GM10248 (cell line): ENCODE data around the gene ADAMTSL1.

Experiments used
- CTCF ChIA-PET: fragments of 300-600 bp; sonication (Branson Sonifier 250); formaldehyde crosslinking; extraction: SDS; loops from one replicate; lab custom pipeline; 2021; ENCODE audit warnings: antibody characterized with exemption; lab: Yijun Ruan, JAX
- POLR2A ChIA-PET: fragments of 350-650 bp; sonication (Branson Sonifier 250); formaldehyde crosslinking; extraction: SDS; loops from one replicate; lab custom pipeline; 2020; ENCODE audit warnings: antibody characterized with exemption; lab: Yijun Ruan, JAX
- DNase-seq: peaks from one replicate; pipeline ENCODE4 v3.0.0; 2012; ENCODE audit errors: extremely low spot score
- TF ChIP-seq, protein P1 (sequence below): IDR thresholded peaks from 2 replicates; pipeline ENCODE4 v1.5.1; 2012; ENCODE audit warnings: mild to moderate bottlenecking, low read depth; ENCODE audit errors: extremely low read depth, missing control alignments, control extremely low read depth

Gene ADAMTSL1

DNA sequence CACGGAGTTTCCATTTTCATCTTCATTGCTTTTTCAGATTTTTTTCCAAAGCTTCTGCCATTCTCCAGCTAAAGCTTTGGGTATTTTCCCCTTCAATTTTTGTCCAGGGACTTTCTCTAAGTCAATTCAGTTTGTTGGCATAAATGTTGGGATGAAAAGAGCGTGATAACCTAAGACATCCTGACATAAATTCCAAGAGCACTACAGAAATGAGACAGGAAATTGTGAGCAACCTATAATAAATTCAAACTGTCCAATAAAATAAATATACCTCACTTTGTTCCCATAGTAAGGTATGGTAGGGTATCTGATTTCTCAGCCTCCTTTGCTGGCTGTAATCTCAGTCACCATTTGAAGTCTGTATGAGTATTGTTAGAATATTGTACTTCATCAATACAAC is 8.4 kb downstream of the ADAMTSL1 start:
- ChIA-PET POLR2A (no interaction called here), CTCF (interaction anchor here (1.0 kb wide), 1 partner anchor 30 kb away, joined by 3 read pairs; no protein-coding TSS in a partner anchor)
- no peak for DNase-seq
- TF ChIP-seq, protein P1, sequence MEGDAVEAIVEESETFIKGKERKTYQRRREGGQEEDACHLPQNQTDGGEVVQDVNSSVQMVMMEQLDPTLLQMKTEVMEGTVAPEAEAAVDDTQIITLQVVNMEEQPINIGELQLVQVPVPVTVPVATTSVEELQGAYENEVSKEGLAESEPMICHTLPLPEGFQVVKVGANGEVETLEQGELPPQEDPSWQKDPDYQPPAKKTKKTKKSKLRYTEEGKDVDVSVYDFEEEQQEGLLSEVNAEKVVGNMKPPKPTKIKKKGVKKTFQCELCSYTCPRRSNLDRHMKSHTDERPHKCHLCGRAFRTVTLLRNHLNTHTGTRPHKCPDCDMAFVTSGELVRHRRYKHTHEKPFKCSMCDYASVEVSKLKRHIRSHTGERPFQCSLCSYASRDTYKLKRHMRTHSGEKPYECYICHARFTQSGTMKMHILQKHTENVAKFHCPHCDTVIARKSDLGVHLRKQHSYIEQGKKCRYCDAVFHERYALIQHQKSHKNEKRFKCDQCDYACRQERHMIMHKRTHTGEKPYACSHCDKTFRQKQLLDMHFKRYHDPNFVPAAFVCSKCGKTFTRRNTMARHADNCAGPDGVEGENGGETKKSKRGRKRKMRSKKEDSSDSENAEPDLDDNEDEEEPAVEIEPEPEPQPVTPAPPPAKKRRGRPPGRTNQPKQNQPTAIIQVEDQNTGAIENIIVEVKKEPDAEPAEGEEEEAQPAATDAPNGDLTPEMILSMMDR: no peak

DNA sequence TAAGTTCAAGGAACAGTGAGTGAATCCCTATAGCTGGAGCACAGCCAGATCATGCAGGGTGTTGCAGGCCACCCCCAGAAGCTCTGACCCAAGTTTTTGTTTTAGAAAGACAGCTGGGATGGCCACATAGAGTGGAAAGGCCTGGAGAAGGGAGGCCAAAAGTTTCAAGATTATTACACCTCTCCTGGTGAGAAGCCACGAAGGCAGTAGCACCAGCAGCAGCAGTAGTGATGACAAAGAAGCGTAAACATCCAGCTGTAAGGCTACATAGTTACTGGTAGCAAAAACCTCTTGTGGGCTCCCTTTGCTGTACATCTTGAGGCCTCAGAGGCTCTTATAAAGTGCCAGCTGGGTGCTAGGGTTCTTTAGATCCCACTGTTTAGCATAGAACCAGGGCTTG is 11.8 kb downstream of the ADAMTSL1 start:
- TF ChIP-seq, protein P1: no peak
- ChIA-PET POLR2A (no interaction called here), CTCF (interaction anchor here (1.0 to 1.5 kb wide), 2 partner anchors 9 to 10 kb away, joined by 3 to 4 read pairs; no protein-coding TSS in a partner anchor)
- DNase-seq: no peak

DNA sequence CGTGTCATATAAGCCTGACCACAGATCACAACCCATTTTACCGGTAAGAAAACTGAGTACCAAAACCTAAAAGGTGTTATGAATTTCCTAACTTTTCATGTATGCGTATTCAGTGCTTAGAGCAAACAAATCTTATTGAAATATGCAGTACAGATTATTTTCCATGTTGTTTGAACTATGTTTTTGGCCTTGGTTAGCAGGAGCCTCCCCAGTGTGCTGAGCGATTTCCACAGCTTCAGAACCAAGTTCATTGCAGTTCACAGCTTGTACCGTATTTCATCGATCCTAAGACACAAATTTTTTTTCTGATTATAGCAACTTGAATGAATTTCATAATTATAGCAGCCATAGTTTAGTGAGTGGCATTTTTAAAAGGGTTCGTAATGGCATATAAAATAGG is 13.7 kb downstream of the ADAMTSL1 start:
- CTCF ChIA-PET: interaction anchor here (1.3 to 1.8 kb wide), 2 partner anchors 10 to 13 kb away, joined by 4 to 5 read pairs; no protein-coding TSS in a partner anchor
- POLR2A ChIA-PET: no interaction called here
- TF ChIP-seq, protein P1: no peak
- no peak for DNase-seq

DNA sequence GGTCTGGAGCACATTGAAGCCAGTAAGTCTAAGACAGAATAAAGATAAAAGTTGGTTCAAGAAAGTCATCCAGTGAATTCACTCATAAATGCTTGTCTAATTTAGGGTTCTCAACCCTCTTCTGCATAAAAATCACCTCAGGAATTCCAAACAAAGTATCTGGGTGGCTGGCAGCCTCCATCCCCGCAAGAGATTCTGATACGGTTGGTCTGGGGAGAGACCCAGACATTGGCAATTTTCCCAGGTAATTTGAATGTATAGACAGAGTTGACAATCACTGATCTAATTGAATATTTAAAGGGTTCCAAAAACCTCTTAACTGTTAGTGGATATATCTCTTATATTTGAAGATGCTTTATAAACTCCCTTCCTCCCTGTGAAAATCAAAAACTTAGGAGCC is 14.9 kb downstream of the ADAMTSL1 start:
- DNase-seq: no peak
- TF ChIP-seq, protein P1: no peak
- CTCF ChIA-PET: interaction anchor here (1.3 kb wide), 1 partner anchor 9 kb away, joined by 4 read pairs; no protein-coding TSS in a partner anchor
- POLR2A ChIA-PET: no interaction called here

DNA sequence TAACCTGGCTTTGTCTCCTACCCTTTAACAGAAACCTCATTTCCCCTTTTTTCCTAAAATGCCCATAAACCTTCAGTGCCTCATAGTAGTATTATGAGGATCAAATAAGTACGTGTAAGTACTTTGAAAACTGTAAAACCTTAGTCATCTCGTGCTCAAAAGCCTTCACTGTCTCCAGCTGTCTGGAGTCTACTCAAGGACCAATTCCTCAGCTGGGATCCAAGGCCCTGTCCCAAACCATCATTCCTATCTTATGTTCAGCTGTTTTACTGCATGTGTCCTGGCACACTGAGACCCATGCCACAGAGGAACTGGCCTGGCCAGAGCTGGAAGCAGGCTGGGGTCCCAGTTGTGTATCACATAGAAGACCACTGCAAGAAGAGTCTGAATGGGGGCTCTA is 15.9 kb downstream of the ADAMTSL1 start:
- DNase-seq: no peak
- CTCF ChIA-PET: no interaction called here
- TF ChIP-seq, protein P1: no peak
- POLR2A ChIA-PET: no interaction called here

DNA sequence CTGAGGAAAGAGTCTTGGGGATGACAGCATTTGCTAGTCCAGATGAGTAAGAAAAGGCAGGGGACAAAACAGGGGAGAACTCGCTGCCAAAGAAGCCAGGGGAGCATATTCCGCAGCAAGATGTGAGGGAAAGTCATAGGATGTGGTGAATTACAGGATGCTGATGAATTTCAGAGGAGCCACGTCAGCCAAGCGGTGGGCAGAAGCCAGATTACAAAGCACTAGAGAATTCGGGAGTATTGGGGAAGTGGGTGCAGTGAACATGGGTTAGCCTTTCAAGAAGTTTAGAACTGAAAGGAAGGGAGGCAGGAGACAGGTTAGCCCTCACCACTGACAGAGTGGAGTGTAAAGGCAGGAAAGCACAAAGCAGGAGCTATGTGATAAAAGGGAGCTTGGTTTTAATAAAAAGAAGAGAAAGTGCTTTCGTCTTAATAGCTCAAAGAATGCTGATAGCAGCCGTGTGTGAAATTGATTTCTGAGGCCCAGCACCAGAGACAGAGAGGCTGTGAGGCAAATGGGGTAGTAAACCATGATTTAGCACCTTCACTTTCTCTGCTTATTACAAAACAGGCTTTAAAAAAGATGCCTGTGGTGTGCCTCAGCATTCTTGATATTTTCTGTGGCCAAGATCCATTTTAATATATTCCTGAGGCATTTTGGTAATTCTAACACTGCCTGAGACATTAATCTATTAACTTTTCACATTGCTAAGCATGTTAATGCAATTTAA is 16.9 kb downstream of the ADAMTSL1 start:
- no peak for DNase-seq
- TF ChIP-seq, protein P1: no peak
- ChIA-PET POLR2A (no interaction called here), CTCF (no interaction called here)
